HUES48 (cell line): ENCODE results near the gene RSRC2.
A peak's percentile ranks its signal among the peaks of the same experiment; 100 is the strongest.
"Not testable (repeated sequence)": the region's sequence is repeated elsewhere in the genome, so short reads cannot be mapped to it uniquely, and the experiment has no call there.

ENCODE experiments used
- H3K27ac ChIP-seq: one replicate; pipeline ENCODE4 v1.7.0; 2013; ENCODE audit warnings: low read depth, low read length, inconsistent platforms
- H3K27me3 ChIP-seq: 2 replicates; pipeline ENCODE4 v1.6.1; 2013; ENCODE audit warnings: mild to moderate bottlenecking, low read length; ENCODE audit not compliant: control insufficient read depth, insufficient read depth
- H3K36me3 ChIP-seq: 2 replicates; pipeline ENCODE4 v1.6.1; 2013; ENCODE audit warnings: low read length; ENCODE audit not compliant: control insufficient read depth, insufficient read depth
- H3K4me1 ChIP-seq: 2 replicates; pipeline ENCODE4 v1.6.1; 2013; ENCODE audit warnings: mild to moderate bottlenecking, low read length; ENCODE audit not compliant: control insufficient read depth, insufficient read depth
- H3K4me3 ChIP-seq: 2 replicates; pipeline ENCODE4 v1.5.1; 2013; ENCODE audit warnings: mild to moderate bottlenecking, low read depth, low read length
- H3K9ac ChIP-seq: 2 replicates; pipeline ENCODE4 v1.6.1; 2013; ENCODE audit warnings: mild to moderate bottlenecking, low read depth, low read length, moderate library complexity
- H3K9me3 ChIP-seq: 2 replicates; pipeline ENCODE4 v1.6.1; 2013; ENCODE audit warnings: low read length; ENCODE audit not compliant: control insufficient read depth, insufficient read depth

Gene RSRC2

DNA sequence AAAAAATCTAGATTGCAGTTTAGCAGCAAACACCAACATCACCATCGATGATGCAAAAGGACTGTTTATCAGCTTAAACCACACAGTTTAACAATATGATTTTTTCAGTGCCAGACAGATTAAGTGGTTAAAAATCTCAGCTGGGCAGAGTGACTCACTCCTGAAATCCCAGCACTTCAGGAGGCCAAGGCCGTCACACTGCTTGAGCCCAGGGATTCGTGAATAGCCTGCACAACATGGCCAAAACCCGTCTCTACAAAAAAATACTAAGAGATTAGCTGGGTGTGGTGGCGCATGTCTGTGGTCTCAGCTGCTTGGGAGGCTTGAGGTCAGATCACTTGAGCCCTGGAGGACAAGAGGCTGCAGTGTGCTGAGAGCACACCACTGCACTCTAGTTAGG, 8.9 kb downstream of the RSRC2 start:
- Histone ChIP-seq H3K27me3 (no peaks in the 10 kb centered on the region), H3K36me3 (peaks cover 100% of the 10 kb centered on the region), H3K9ac (no peak overlapping the region), H3K4me1 (no peaks in the 10 kb centered on the region; the same call in 1 of the 2 replicates), H3K27ac (peak overlapping the region; percentile 1), H3K9me3 (no peaks in the 10 kb centered on the region), H3K4me3 (no peak overlapping the region)

- Histone ChIP-seq H3K9me3 (no peaks in the 10 kb centered on the region), H3K27me3 (no peaks in the 10 kb centered on the region), H3K27ac (no peak overlapping the region), H3K4me3 (no peak overlapping the region), H3K9ac (no peak overlapping the region), H3K36me3 (peaks cover 100% of the 10 kb centered on the region), H3K4me1 (no peaks in the 10 kb centered on the region)
Measured at GRCh38 chr12:122516544-122517361, 10.0 kb downstream of the RSRC2 start.

- H3K36me3 ChIP-seq, result peaks cover 100% of the 10 kb centered on the region
Measured at GRCh38 chr12:122515275-122515674, 11.5 kb downstream of the RSRC2 start.

GRCh38 chr12:122513660-122514059, 13.1 kb downstream of the RSRC2 start:
- Histone ChIP-seq H3K9ac (no peak overlapping the region), H3K4me1 (no peaks in the 10 kb centered on the region), H3K27me3 (no peaks in the 10 kb centered on the region), H3K36me3 (peaks cover 100% of the 10 kb centered on the region), H3K4me3 (no peak overlapping the region), H3K9me3 (no peaks in the 10 kb centered on the region), H3K27ac (no peak overlapping the region)

More at GRCh38 chr12:122515275-122515674, 11.5 kb downstream of the RSRC2 start:
- H3K9ac ChIP-seq, result no peak overlapping the region
- no peaks in the 10 kb centered on the region for H3K9me3 ChIP-seq
- no peak overlapping the region for H3K4me3 ChIP-seq
- no peaks in the 10 kb centered on the region for H3K27me3 ChIP-seq
- H3K4me1 ChIP-seq, result no peaks in the 10 kb centered on the region
- no peak overlapping the region for H3K27ac ChIP-seq

- H3K27me3 ChIP-seq, H3K4me3 ChIP-seq, H3K27ac ChIP-seq, H3K4me1 ChIP-seq, H3K9ac ChIP-seq, H3K9me3 ChIP-seq: not testable (repeated sequence)
- peaks cover 100% of the 10 kb centered on the region for H3K36me3 ChIP-seq
Measured at GRCh38 chr12:122513028-122513427, 13.7 kb downstream of the RSRC2 start.

GRCh38 chr12:122508163-122508562, 18.6 kb downstream of the RSRC2 start:
- Histone ChIP-seq H3K9ac (no peak overlapping the region), H3K36me3 (peaks cover 100% of the 10 kb centered on the region), H3K27me3 (no peaks in the 10 kb centered on the region), H3K4me1 (no peaks in the 10 kb centered on the region), H3K4me3 (no peak overlapping the region), H3K27ac (no peak overlapping the region), H3K9me3 (no peaks in the 10 kb centered on the region)

DNA sequence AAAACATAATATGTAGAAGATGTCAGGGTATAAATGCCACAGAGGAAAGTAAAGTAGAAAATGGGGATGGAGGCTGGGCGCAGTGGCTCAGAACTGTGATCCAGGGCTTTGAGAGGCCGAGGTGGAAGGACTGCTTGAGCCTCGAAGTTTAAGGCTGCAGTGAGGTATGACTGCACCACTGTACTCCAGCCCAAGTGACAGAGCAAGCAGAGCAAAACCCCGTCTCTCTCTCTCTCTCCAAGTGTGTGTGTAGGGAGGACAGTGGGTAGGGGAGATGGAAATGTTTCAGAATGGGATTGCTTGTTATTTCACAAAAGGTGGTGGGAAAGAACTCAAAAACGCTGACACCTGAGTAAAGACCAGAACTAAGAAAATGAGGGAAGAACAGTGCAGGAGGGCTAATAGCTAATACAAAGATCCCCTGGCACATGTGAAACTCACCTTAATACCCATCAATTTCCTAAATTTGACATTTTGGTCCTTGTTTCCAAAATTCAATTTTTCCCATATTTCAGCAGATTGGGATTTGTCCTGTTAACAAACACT, 20.3 kb downstream of the RSRC2 start:
- Histone ChIP-seq H3K9me3 (no peaks in the 10 kb centered on the region), H3K9ac (no peak overlapping the region), H3K27me3 (no peaks in the 10 kb centered on the region), H3K27ac (no peak overlapping the region), H3K36me3 (peaks cover 86% of the 10 kb centered on the region), H3K4me1 (peaks cover 2% of the 10 kb centered on the region), H3K4me3 (no peak overlapping the region)

GRCh38 chr12:122505419-122506051, 21.2 kb downstream of the RSRC2 start:
- Histone ChIP-seq H3K9ac (no peak overlapping the region), H3K4me3 (no peak overlapping the region), H3K4me1 (peaks cover 4% of the 10 kb centered on the region), H3K9me3 (no peaks in the 10 kb centered on the region), H3K27ac (no peak overlapping the region), H3K27me3 (no peaks in the 10 kb centered on the region), H3K36me3 (peaks cover 76% of the 10 kb centered on the region)

- Histone ChIP-seq H3K9ac (no peak overlapping the region), H3K4me1 (peaks cover 5% of the 10 kb centered on the region), H3K36me3 (peaks cover 61% of the 10 kb centered on the region), H3K27me3 (no peaks in the 10 kb centered on the region), H3K9me3 (no peaks in the 10 kb centered on the region), H3K4me3 (no peak overlapping the region), H3K27ac (no peak overlapping the region)
Measured at GRCh38 chr12:122503783-122504590, 22.7 kb downstream of the RSRC2 start.

GRCh38 chr12:122503147-122503751, 23.5 kb downstream of the RSRC2 start:
- no peak overlapping the region for H3K27ac ChIP-seq

More at GRCh38 chr12:122503147-122503751, 23.5 kb downstream of the RSRC2 start:
- Histone ChIP-seq H3K9ac (no peak overlapping the region), H3K27me3 (no peaks in the 10 kb centered on the region), H3K9me3 (no peaks in the 10 kb centered on the region), H3K36me3 (peaks cover 54% of the 10 kb centered on the region), H3K4me3 (no peak overlapping the region), H3K4me1 (peaks cover 12% of the 10 kb centered on the region)
